CD14-positive monocyte (primary cell): ENCODE results near the gene NOG. TPM values are rescaled to one million over a fixed set of nuclear protein-coding genes. Genes with fewer than 3 reads are reported as not detected.

Experiments
- DNase-seq, 3 donors: peaks; one replicate each; pipeline ENCODE4 v3.0.0-alpha.2; 2011 to 2022
- H2AFZ ChIP-seq: 2 replicates; pipeline ENCODE4 v1.6.0; 2012; ENCODE audit warnings: mild to moderate bottlenecking, low read depth, low read length, inconsistent platforms; ENCODE audit not compliant: insufficient read depth, poor library complexity, severe bottlenecking
- H3K27ac ChIP-seq, 2 donors: 1 replicate in 1 of 2; 2 replicates in 1 of 2; pipeline ENCODE4 v1.5.1; 2012 to 2013; ENCODE audit warnings: low read length in 2 of 2, control low read depth in 1 of 2, inconsistent platforms in 1 of 2, low read depth in 1 of 2, mild to moderate bottlenecking in 1 of 2
- H3K27me3 ChIP-seq, 2 donors: one replicate each; pipeline versions ENCODE4 v1.6.0 to v1.6.1; 2011 to 2013; ENCODE audit warnings: low read length in 2 of 2; ENCODE audit not compliant: control insufficient read depth in 2 of 2, insufficient read depth in 2 of 2
- H3K36me3 ChIP-seq, 2 donors: replicated peaks in 1 of 2; 1 replicate in 1 of 2; 2 replicates in 1 of 2; pipeline versions ENCODE4 v1.5.1 to v1.6.1; 2012 to 2013; ENCODE audit warnings: low read length in 2 of 2, control low read depth in 1 of 2, inconsistent platforms in 1 of 2, mild to moderate bottlenecking in 1 of 2; ENCODE audit not compliant: insufficient read depth in 2 of 2, control insufficient read depth in 1 of 2
- H3K4me1 ChIP-seq, 2 donors: 1 replicate in 1 of 2; 2 replicates in 1 of 2; pipeline versions ENCODE4 v1.5.1 to v1.6.1; 2012 to 2013; ENCODE audit warnings: low read length in 2 of 2, control low read depth in 1 of 2, inconsistent platforms in 1 of 2, mild to moderate bottlenecking in 1 of 2, moderate library complexity in 1 of 2; ENCODE audit not compliant: insufficient read depth in 2 of 2, control insufficient read depth in 1 of 2
- H3K4me2 ChIP-seq: replicated peaks from 2 replicates; pipeline ENCODE3; 2012; ENCODE audit warnings: low read length, moderate library complexity, mild to moderate bottlenecking; ENCODE audit not compliant: poor library complexity, severe bottlenecking; ENCODE audit errors: extremely low read depth
- H3K4me3 ChIP-seq, 3 experiments: fragments of 200-600 bp in 1 of 3; sonication (generic) in 1 of 3; replicated peaks in 1 of 3; 1 replicate in 2 of 3; 2 replicates in 1 of 3; pipeline ENCODE4 v1.5.1; 2011 to 2013; ENCODE audit warnings: low read length in 3 of 3, mild to moderate bottlenecking in 3 of 3, control low read depth in 2 of 3, low read depth in 2 of 3, inconsistent platforms in 1 of 3, moderate library complexity in 1 of 3
- H3K79me2 ChIP-seq: 2 replicates; pipeline ENCODE4 v1.6.0; 2012; ENCODE audit warnings: mild to moderate bottlenecking, control low read depth, inconsistent platforms, low read length, moderate library complexity; ENCODE audit not compliant: insufficient read depth
- H3K9ac ChIP-seq: 2 replicates; pipeline ENCODE4 v1.6.0; 2017; ENCODE audit warnings: low read length, mild to moderate bottlenecking; ENCODE audit not compliant: insufficient read depth, poor library complexity, severe bottlenecking
- H3K9me3 ChIP-seq, 2 donors: replicated peaks in 1 of 2; 1 replicate in 1 of 2; 2 replicates in 1 of 2; pipeline versions ENCODE4 v1.5.1 to v1.6.1; 2012 to 2013; ENCODE audit warnings: low read length in 2 of 2, control low read depth in 1 of 2; ENCODE audit not compliant: control insufficient read depth in 1 of 2, insufficient read depth in 1 of 2
- H4K20me1 ChIP-seq: 2 replicates; pipeline ENCODE4 v1.6.0; 2012; ENCODE audit warnings: mild to moderate bottlenecking, low read length, control low read depth, moderate library complexity; ENCODE audit not compliant: insufficient read depth
- H3K27ac Mint-ChIP-seq, 7 donors: one replicate each; pipeline ENCODE4 v1.8.0; 2020; ENCODE audit warnings: mild to moderate bottlenecking in 7 of 7, mixed read lengths in 7 of 7, moderate library complexity in 6 of 7, inconsistent platforms in 2 of 7
- H3K27me3 Mint-ChIP-seq, 3 donors: one replicate each; pipeline ENCODE4 v1.8.0; 2021 to 2022; ENCODE audit warnings: low read depth in 3 of 3, mild to moderate bottlenecking in 3 of 3, mixed read lengths in 3 of 3, moderate library complexity in 3 of 3, inconsistent platforms in 1 of 3
- H3K36me3 Mint-ChIP-seq, 2 donors: one replicate each; pipeline ENCODE4 v1.8.0; 2020; ENCODE audit warnings: mixed read lengths in 2 of 2, inconsistent platforms in 1 of 2, mild to moderate bottlenecking in 1 of 2
- H3K4me1 Mint-ChIP-seq: one replicate; pipeline ENCODE4 v1.8.0; 2020; ENCODE audit warnings: mild to moderate bottlenecking, mixed read lengths
- H3K4me3 Mint-ChIP-seq, 2 donors: one replicate each; pipeline ENCODE4 v1.8.0; 2020; ENCODE audit warnings: mild to moderate bottlenecking in 2 of 2, mixed read lengths in 2 of 2, moderate library complexity in 1 of 2
- H3K9me3 Mint-ChIP-seq, 7 donors: one replicate each; pipeline ENCODE4 v1.8.0; 2020 to 2022; ENCODE audit warnings: mixed read lengths in 7 of 7, mild to moderate bottlenecking in 6 of 7, moderate library complexity in 6 of 7, inconsistent platforms in 2 of 7
- CTCF ChIP-seq: fragments of 200-600 bp; IDR thresholded peaks from one replicate; pipeline ENCODE4 v1.8.0; 2022; ENCODE audit warnings: antibody characterized with exemption, mild to moderate bottlenecking
- WGBS: methylation state at CpG from one replicate; pipeline ENCODE4 v1.1.5; 2013; ENCODE audit warnings: missing lambda C conversion rate; ENCODE audit not compliant: insufficient coverage; 5-methylcytosine and 5-hydroxymethylcytosine counted together
- intact Hi-C, 2 donors: fragments of 100-400 bp; cut with micrococcal nuclease; formaldehyde crosslinking; loops; one replicate each; pipeline versions ENCODE4 v1.15.0 to v1.15.1; 2023
- polyA plus RNA-seq, 3 donors: library from polyadenylated mRNA; depleted of rRNA in 1 of 3; unstranded in 2 of 3; stranded (reverse) in 1 of 3; fragments of 300-500 nt in 2 of 3; fragments of >200 nt in 1 of 3; fragmentation: Illumina TruSeq in 2 of 3; gene quantifications; 1 replicate in 2 of 3; 2 replicates in 1 of 3; pipeline ENCODE4 v1.2.3, GENCODE V29; 2012 to 2021

NOG gene
- polyA plus RNA-seq, 3 donors = 0.11 to 0.27 TPM; not detected in 1

GRCh38 chr17:56637254-56637653 is 43.8 kb downstream of the NOG start:
- DNase-seq = no peak
- H3K9ac ChIP-seq = no peak overlapping the region
- Mint-ChIP-seq H3K4me1 (peaks cover 7% of the 10 kb centered on the region), H3K36me3 (no peaks in the 10 kb centered on the region), H3K4me3 (no peak overlapping the region), H3K27ac (no peak overlapping the region), H3K27me3 (peaks cover 0 to 2% (median 0%) of the 10 kb centered on the region in 3 donors), H3K9me3 (peaks cover 0 to 2% (median 0%) of the 10 kb centered on the region in 7 donors)
- H3K4me3 ChIP-seq = no peak overlapping the region
- no peak overlapping the region for H3K4me2 ChIP-seq
- H3K27ac ChIP-seq = no peak overlapping the region
- intact Hi-C loops = no loop called here
- H3K9me3 ChIP-seq = no peaks in the 10 kb centered on the region
- H3K79me2 ChIP-seq = no peaks in the 10 kb centered on the region
- H3K36me3 ChIP-seq = no peaks in the 10 kb centered on the region
- no peak for TF ChIP-seq CTCF
- no peaks in the 10 kb centered on the region for H3K4me1 ChIP-seq
- no peaks in the 10 kb centered on the region for H4K20me1 ChIP-seq
- no peaks in the 10 kb centered on the region for H3K27me3 ChIP-seq
- H2AFZ ChIP-seq = no peak overlapping the region
- WGBS = no CpG with 5 or more reads among the region's 8 CpGs

GRCh38 chr17:56638591-56639051 is 45.1 kb downstream of the NOG start:
- peaks cover 12% of the 10 kb centered on the region for H3K4me1 Mint-ChIP-seq
- Histone ChIP-seq H3K4me1 (peaks cover 0 to 5% of the 10 kb centered on the region in 2 donors), H3K9me3 (no peaks in the 10 kb centered on the region), H3K4me3 (no peak overlapping the region), H2AFZ (no peak overlapping the region), H4K20me1 (no peaks in the 10 kb centered on the region), H3K79me2 (no peaks in the 10 kb centered on the region), H3K36me3 (no peaks in the 10 kb centered on the region), H3K4me2 (no peak overlapping the region), H3K27ac (no peak overlapping the region), H3K9ac (no peak overlapping the region), H3K27me3 (no peaks in the 10 kb centered on the region)
- no peak for TF ChIP-seq CTCF
- no peak overlapping the region for H3K4me3 Mint-ChIP-seq
- 98% methylated on average over 5 of the region's 11 CpGs for WGBS
- H3K36me3 Mint-ChIP-seq = no peaks in the 10 kb centered on the region
- H3K27me3 Mint-ChIP-seq = peaks cover 0 to 1% (median 0%) of the 10 kb centered on the region in 3 donors
- H3K27ac Mint-ChIP-seq = peak overlapping the region in 1 of 7 donors; percentile 53
- no peak for DNase-seq
- H3K9me3 Mint-ChIP-seq = peaks cover 0 to 2% (median 0%) of the 10 kb centered on the region in 7 donors
- intact Hi-C loops = no loop called here
